Endothelial cell of umbilical vein (primary cell): ENCODE data around the gene RAB38. TPM values are rescaled to one million over a fixed set of nuclear protein-coding genes. Genes with fewer than 3 reads are reported as not detected.

Experiments
- BruUV-seq: library from RNA; stranded (reverse); fragments of 400-500 nt; replicated peaks from 2 replicates; lab custom pipeline; 2021; lab: Mats Ljungman, UMichigan
- CTCF ChIA-PET: fragments of 300-600, 350-600 bp; sonication (Branson Sonifier 250); formaldehyde crosslinking; loops from one replicate; lab custom pipeline; 2021; ENCODE audit warnings: antibody characterized with exemption, inconsistent platforms; lab: Charles Lee
- POLR2A ChIA-PET: fragments of 300-600, 350-600 bp; sonication (Branson Sonifier 250); formaldehyde crosslinking; loops from one replicate; lab custom pipeline; 2021; ENCODE audit warnings: antibody characterized with exemption, inconsistent platforms; lab: Charles Lee
- DNase-seq: peaks from one replicate; pipeline ENCODE4 v3.0.0-alpha.2; 2011; ENCODE audit warnings: low read depth, low spot score
- FAIRE-seq: peaks from 2 replicates; lab custom pipeline; 2011; peaks lifted over from hg19 to GRCh38; lab: Jason Lieb, UNC
- H2AFZ ChIP-seq: 2 replicates; pipeline ENCODE4 v1.6.0; 2012; ENCODE audit warnings: low read depth, low read length, control low read depth, inconsistent platforms
- H3K27ac ChIP-seq: 2 replicates; pipeline ENCODE4 v1.5.1; 2011; ENCODE audit warnings: low read depth, mild to moderate bottlenecking, control low read depth, low read length, moderate library complexity; ENCODE audit not compliant: insufficient read depth
- H3K27me3 ChIP-seq, 2 experiments: 2 replicates each; pipeline versions ENCODE4 v1.6.0 to v1.6.1; 2011; ENCODE audit warnings: low read length in 2 of 2, mixed read lengths in 1 of 2; ENCODE audit not compliant: control insufficient read depth in 2 of 2, insufficient read depth in 2 of 2
- H3K36me3 ChIP-seq, 2 experiments: 2 replicates in 1 of 2; 3 replicates in 1 of 2; pipeline ENCODE4 v1.5.1; 2011; ENCODE audit warnings: low read length in 2 of 2, mild to moderate bottlenecking in 1 of 2, moderate library complexity in 1 of 2; ENCODE audit not compliant: control insufficient read depth in 2 of 2, insufficient read depth in 2 of 2; ENCODE audit errors: extremely low read depth in 1 of 2
- H3K4me1 ChIP-seq: 3 replicates; pipeline ENCODE4 v1.5.1; 2011; ENCODE audit warnings: mild to moderate bottlenecking, low read length; ENCODE audit not compliant: control insufficient read depth, insufficient read depth; ENCODE audit errors: extremely low read depth
- H3K4me2 ChIP-seq: 2 replicates; pipeline ENCODE4 v1.6.1; 2011; ENCODE audit warnings: low read length, control low read depth, mixed read lengths; ENCODE audit not compliant: insufficient read depth
- H3K4me3 ChIP-seq, 3 experiments: fragments of 200-600 bp in 1 of 3; sonication (generic), shearing (Covaris generic) in 1 of 3; replicated peaks in 1 of 3; 2 replicates each; pipeline ENCODE4 v1.5.1; 2011 to 2016; ENCODE audit warnings: control low read depth in 3 of 3, low read length in 3 of 3, mild to moderate bottlenecking in 2 of 3, inconsistent platforms in 1 of 3, low read depth in 1 of 3, moderate library complexity in 1 of 3; ENCODE audit not compliant: insufficient read depth in 1 of 3
- H3K79me2 ChIP-seq: 2 replicates; pipeline ENCODE4 v1.6.0; 2012; ENCODE audit warnings: low read length, inconsistent platforms; ENCODE audit not compliant: control insufficient read depth, insufficient read depth
- H3K9ac ChIP-seq: replicated peaks from 2 replicates; pipeline ENCODE3; 2011; ENCODE audit warnings: low read length, control low read depth; ENCODE audit not compliant: insufficient read depth; ENCODE audit errors: extremely low read depth
- H3K9me1 ChIP-seq: replicated peaks from 3 replicates; pipeline ENCODE4 v1.6.0; 2011; ENCODE audit warnings: mild to moderate bottlenecking, low read length; ENCODE audit not compliant: control insufficient read depth, insufficient read depth; ENCODE audit errors: extremely low read depth
- H3K9me3 ChIP-seq: replicated peaks from 2 replicates; pipeline ENCODE4 v1.5.1; 2012; ENCODE audit warnings: low read length, inconsistent platforms; ENCODE audit not compliant: control insufficient read depth, insufficient read depth
- H4K20me1 ChIP-seq: replicated peaks from 2 replicates; pipeline ENCODE3; 2011; ENCODE audit warnings: mild to moderate bottlenecking, low read length; ENCODE audit not compliant: control insufficient read depth, insufficient read depth; ENCODE audit errors: extremely low read depth
- CTCF ChIP-seq, 2 donors: IDR thresholded peaks; 1 replicate in 1 of 2; 2 replicates in 1 of 2; pipeline ENCODE4 v1.5.1; 2011; ENCODE audit warnings: low read length in 2 of 2, mild to moderate bottlenecking in 2 of 2, moderate library complexity in 2 of 2, control low read depth in 1 of 2, inconsistent platforms in 1 of 2, low read depth in 1 of 2; ENCODE audit not compliant: insufficient read depth in 1 of 2; ENCODE audit errors: extremely low read depth in 1 of 2
- EZH2 ChIP-seq: IDR thresholded peaks from 2 replicates; pipeline ENCODE4 v1.6.1; 2012; ENCODE audit warnings: borderline replicate concordance, low read depth, mild to moderate bottlenecking, moderate library complexity, low read length, inconsistent platforms; ENCODE audit not compliant: severe bottlenecking
- FOS ChIP-seq: IDR thresholded peaks from 2 replicates; pipeline ENCODE4 v1.6.1; 2011; ENCODE audit warnings: mild to moderate bottlenecking, low read length, moderate library complexity, borderline replicate concordance; ENCODE audit not compliant: insufficient read depth
- GATA2 ChIP-seq: IDR thresholded peaks from 2 replicates; pipeline ENCODE4 v1.7.0; 2011; ENCODE audit warnings: low read depth, mild to moderate bottlenecking, moderate library complexity, mixed read lengths, low read length; ENCODE audit not compliant: insufficient read length, insufficient read depth
- JUN ChIP-seq: IDR thresholded peaks from 2 replicates; pipeline ENCODE4 v1.6.1; 2011; ENCODE audit warnings: borderline replicate concordance, low read depth; ENCODE audit not compliant: insufficient read length, insufficient read depth
- MYC ChIP-seq: IDR thresholded peaks from one replicate; pipeline ENCODE4 v1.6.1; 2011; ENCODE audit warnings: mild to moderate bottlenecking, low read depth, low read length
- POLR2A ChIP-seq: IDR thresholded peaks from 2 replicates; pipeline ENCODE4 v1.6.1; 2012; ENCODE audit warnings: low read depth, mild to moderate bottlenecking, control low read depth, low read length
- POLR2AphosphoS5 ChIP-seq: IDR thresholded peaks from 2 replicates; pipeline ENCODE4 v1.6.1; 2012; ENCODE audit warnings: low read depth, mild to moderate bottlenecking, control low read depth, low read length, moderate library complexity; ENCODE audit not compliant: insufficient read depth
- dilution Hi-C: fragments of 300-500 bp; cut with MboI; formaldehyde crosslinking; loops from one replicate; pipeline ENCODE4 v1.15.0; 2019; ENCODE audit warnings: low sequenced_read_pairs; ENCODE audit not compliant: extremely low pct_ligation_motif_present
- intact Hi-C: fragments of 100-400 bp; cut with micrococcal nuclease; formaldehyde crosslinking; loops from one replicate; pipeline ENCODE4 v1.10.0; 2022
- polyA plus RNA-seq, 4 experiments: library from polyadenylated mRNA; depleted of rRNA in 3 of 4; stranded (reverse) in 3 of 4; unstranded in 1 of 4; fragments of >200 nt; gene quantifications; 2 replicates each; pipeline versions ENCODE4 v1.2.1 to v1.2.3, GENCODE V29; 2011 to 2012; ENCODE audit warnings: missing spikeins in 1 of 4
- total RNA-seq: library from RNA; stranded (reverse); gene quantifications from 2 replicates; pipeline ENCODE4 v1.2.3, GENCODE V29; 2021
- TF ChIP-seq, protein P1 (sequence below): IDR thresholded peaks from 2 replicates; pipeline ENCODE4 v1.6.1; 2011; ENCODE audit not compliant: insufficient read depth, insufficient read length

Gene RAB38
- total and polyA plus RNA-seq, 2 donors (not counting 3 experiments of a cell fraction or from before 2014, with no cell fraction given): 3.0 to 3.6 TPM

DNA sequence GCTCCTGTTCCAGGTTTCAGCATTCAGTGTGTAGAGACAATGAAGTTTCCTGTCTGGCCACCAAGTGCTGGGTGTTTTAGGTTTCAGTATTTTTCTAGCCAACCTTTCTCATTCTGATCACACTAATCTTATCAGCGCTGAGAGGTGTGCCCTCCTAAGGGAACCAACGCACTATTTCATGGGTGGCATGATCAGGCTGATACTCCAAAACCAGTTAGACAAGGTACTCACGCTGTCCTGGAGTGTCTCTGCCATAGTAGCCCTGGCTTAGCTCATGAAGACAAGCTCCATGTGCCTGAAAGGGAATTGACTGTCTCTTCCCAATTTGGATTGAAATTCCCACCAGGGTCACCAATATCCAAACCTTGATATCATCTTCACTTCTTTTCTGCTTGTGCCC is 8.0 kb upstream of the RAB38 start:
- Histone ChIP-seq H3K27me3 (peaks cover 5 to 9% of the 10 kb centered on the region in 2 experiments), H3K4me1 (no peaks in the 10 kb centered on the region), H4K20me1 (no peaks in the 10 kb centered on the region), H3K27ac (no peak overlapping the region), H2AFZ (no peak overlapping the region), H3K9me3 (no peaks in the 10 kb centered on the region), H3K9ac (no peak overlapping the region), H3K79me2 (no peaks in the 10 kb centered on the region), H3K9me1 (no peaks in the 10 kb centered on the region), H3K4me2 (no peak overlapping the region), H3K36me3 (no peaks in the 10 kb centered on the region), H3K4me3 (no peak overlapping the region)
- DNase-seq (no peak), FAIRE-seq (no peak)
- TF ChIP-seq POLR2AphosphoS5 (no peak), MYC (no peak), POLR2A (no peak), GATA2 (no peak), FOS (no peak), JUN (no peak)
- TF ChIP-seq, protein P1, sequence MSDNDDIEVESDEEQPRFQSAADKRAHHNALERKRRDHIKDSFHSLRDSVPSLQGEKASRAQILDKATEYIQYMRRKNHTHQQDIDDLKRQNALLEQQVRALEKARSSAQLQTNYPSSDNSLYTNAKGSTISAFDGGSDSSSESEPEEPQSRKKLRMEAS: no peak
- POLR2A ChIA-PET: no interaction called here
- BruUV-seq: no TSS peak
- dilution Hi-C loops (no loop called here), intact Hi-C loops (no loop called here)
- CTCF ChIA-PET: no interaction called here

GRCh38 chr11:88181776-88182175 is 6.5 kb upstream of the RAB38 start:
- Histone ChIP-seq H3K79me2 (no peaks in the 10 kb centered on the region), H3K4me1 (no peaks in the 10 kb centered on the region), H3K4me2 (no peak overlapping the region), H3K9me3 (no peaks in the 10 kb centered on the region), H3K4me3 (no peak overlapping the region), H3K9ac (no peak overlapping the region), H3K9me1 (no peaks in the 10 kb centered on the region), H2AFZ (no peak overlapping the region), H3K36me3 (no peaks in the 10 kb centered on the region), H4K20me1 (no peaks in the 10 kb centered on the region), H3K27ac (no peak overlapping the region), H3K27me3 (peaks cover 5 to 9% of the 10 kb centered on the region in 2 experiments)
- dilution Hi-C loops: no loop called here
- FAIRE-seq (no peak), DNase-seq (no peak)
- TF ChIP-seq JUN (no peak), GATA2 (no peak), POLR2A (no peak), FOS (no peak), CTCF (IDR thresholded peaks at IDR 0.05; ENCODE audit: extremely low read depth in 1 of 2, insufficient read depth in 1 of 2, low read depth in 1 of 2, low read length in 2 of 2) (no peak), MYC (no peak), POLR2AphosphoS5 (no peak), EZH2 (no peak)
- TF ChIP-seq, protein P1: no peak
- BruUV-seq: no TSS peak
- intact Hi-C loops: no loop called here
- CTCF ChIA-PET: no interaction called here
- POLR2A ChIA-PET: no interaction called here
